ENCODE data around the gene TRO. TPM values are rescaled to one million over a fixed set of nuclear protein-coding genes. Genes with fewer than 3 reads are reported as not detected.

Gene TRO
- total and polyA plus RNA-seq, 3 donors from 2014 or later = 11.3 to 31.2 (median 15.4) TPM

DNA sequence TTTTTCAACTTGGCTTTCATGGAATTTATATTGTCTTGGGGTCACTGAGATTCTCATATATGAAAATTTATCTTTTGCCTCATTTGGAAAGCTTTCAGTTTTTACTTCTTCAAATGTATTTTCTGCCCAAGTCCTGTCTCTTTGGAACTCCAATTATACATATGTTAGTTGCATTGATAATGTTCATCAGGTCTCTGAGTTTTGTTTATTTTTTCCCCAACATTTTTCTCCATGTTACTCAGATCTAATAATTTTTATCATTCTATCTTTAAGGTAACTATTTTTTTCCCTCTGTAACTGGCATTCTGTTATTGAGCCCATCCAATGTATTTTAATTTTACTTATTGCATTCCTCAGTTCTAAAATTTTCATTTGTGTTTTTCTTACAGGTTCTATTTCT, 10.7 kb upstream of the TRO start:
- Histone ChIP-seq H3K4me3 (no peak overlapping the region), H3K36me3 (ENCODE audit: low read depth, missing control alignments) (no peaks in the 10 kb centered on the region), H3K9me3 (no peaks in the 10 kb centered on the region), H3K27ac (no peak overlapping the region), H3K27me3 (no peaks in the 10 kb centered on the region), H3K4me1 (no peaks in the 10 kb centered on the region)
- no peak for TF ChIP-seq POLR2A (IDR thresholded peaks at IDR 0.05)
- no peak for TF ChIP-seq CTCF (IDR thresholded peaks at IDR 0.05)
- intact Hi-C loops (cut with DNase I; ENCODE audit: low total_unique reads) = no loop called here
- no peak for DNase-seq

DNA sequence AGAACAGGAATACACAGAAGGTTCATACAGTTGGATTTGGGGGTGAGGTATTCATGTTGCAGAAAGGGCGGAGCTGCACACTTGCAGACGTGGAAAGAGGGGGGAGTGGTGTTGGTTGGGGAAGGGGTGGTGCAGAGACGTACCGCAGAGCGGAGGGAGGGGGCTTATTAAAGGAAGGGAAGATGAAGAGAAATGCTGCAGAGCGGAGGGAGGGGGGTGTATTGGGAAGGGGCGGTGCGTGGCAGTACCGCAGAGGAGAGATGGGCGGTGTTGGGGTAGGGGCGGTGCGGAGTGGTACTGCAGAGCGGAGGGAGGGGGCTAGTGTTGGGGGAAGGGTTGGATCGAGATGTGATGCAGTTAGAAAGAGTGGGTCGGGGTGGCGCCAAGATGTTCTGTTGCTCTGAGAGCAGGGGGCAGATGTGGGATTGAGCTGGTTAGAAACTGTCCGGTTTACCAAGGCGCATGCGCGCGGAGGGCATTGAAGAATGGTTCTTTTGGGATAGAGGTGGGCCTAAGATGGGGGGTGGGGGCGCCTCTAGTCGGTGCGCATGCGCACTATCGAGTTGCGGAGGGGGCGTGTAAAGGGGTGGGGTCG, 900 bp downstream of the TRO start:
- DNase-seq = peak; percentile 76
- TF ChIP-seq POLR2A (IDR thresholded peaks at IDR 0.05) (no peak), CTCF (IDR thresholded peaks at IDR 0.05) (no peak)
- no peaks in the 10 kb centered on the region for H3K9me3 ChIP-seq
- H3K36me3 ChIP-seq (ENCODE audit: low read depth, missing control alignments) = no peaks in the 10 kb centered on the region
- no peaks in the 10 kb centered on the region for H3K4me1 ChIP-seq
- peak overlapping the region in 1 of 2 donors; percentile 24 for H3K27ac ChIP-seq
- no peaks in the 10 kb centered on the region for H3K27me3 ChIP-seq
- H3K4me3 ChIP-seq = peak overlapping the region; percentile 49 to 62
- intact Hi-C loops (cut with DNase I; ENCODE audit: low total_unique reads) = no loop called here
- 0 to 1% methylated on average over 29 of the region's 29 CpGs for WGBS, 2 donors

- Histone ChIP-seq H3K36me3 (ENCODE audit: low read depth, missing control alignments) (no peaks in the 10 kb centered on the region), H3K27me3 (no peaks in the 10 kb centered on the region), H3K27ac (no peak overlapping the region), H3K4me1 (no peaks in the 10 kb centered on the region), H3K9me3 (no peaks in the 10 kb centered on the region), H3K4me3 (no peak overlapping the region)
- 100% methylated on average over 2 of the region's 3 CpGs; no CpG with 5 or more reads in 1 of the 2 donors for WGBS, 2 donors
- TF ChIP-seq POLR2A (IDR thresholded peaks at IDR 0.05) (no peak), CTCF (IDR thresholded peaks at IDR 0.05) (no peak)
- DNase-seq = no peak
- intact Hi-C loops (cut with DNase I; ENCODE audit: low total_unique reads) = no loop called here
Observed at GRCh38 chrX:54922547-54922946, 1.9 kb downstream of the TRO start.

GRCh38 chrX:54923376-54923775, 2.8 kb downstream of the TRO start:
- no peaks in the 10 kb centered on the region for H3K4me1 ChIP-seq
- WGBS, 2 donors = 96 to 98% methylated on average over 4 to 5 of the region's 7 CpGs
- no peak for TF ChIP-seq POLR2A (IDR thresholded peaks at IDR 0.05)
- TF ChIP-seq CTCF (IDR thresholded peaks at IDR 0.05) = no peak
- H3K36me3 ChIP-seq (ENCODE audit: low read depth, missing control alignments) = no peaks in the 10 kb centered on the region
- no peak for DNase-seq
- H3K27ac ChIP-seq = no peak overlapping the region
- no peaks in the 10 kb centered on the region for H3K9me3 ChIP-seq
- intact Hi-C loops (cut with DNase I; ENCODE audit: low total_unique reads) = no loop called here
- H3K4me3 ChIP-seq = no peak overlapping the region
- H3K27me3 ChIP-seq = no peaks in the 10 kb centered on the region

- Histone ChIP-seq H3K36me3 (ENCODE audit: low read depth, missing control alignments) (no peaks in the 10 kb centered on the region), H3K9me3 (no peaks in the 10 kb centered on the region), H3K4me1 (no peaks in the 10 kb centered on the region), H3K27ac (no peak overlapping the region), H3K27me3 (no peaks in the 10 kb centered on the region), H3K4me3 (no peak overlapping the region)
- TF ChIP-seq POLR2A (IDR thresholded peaks at IDR 0.05) (no peak), CTCF (IDR thresholded peaks at IDR 0.05) (no peak)
- intact Hi-C loops (cut with DNase I; ENCODE audit: low total_unique reads) = no loop called here
- DNase-seq = no peak
- WGBS, 2 donors = 81 to 100% methylated on average over 1 of the region's 2 CpGs
Observed at GRCh38 chrX:54926978-54927377, 6.4 kb downstream of the TRO start.
